Loucy (cell line): Measurements from ENCODE around the gene LMO7.

ENCODE experiments used
- H2AFZ ChIP-seq: fragments of 200-600 bp; sonication (generic); 2 replicates; pipeline ENCODE4 v1.6.0; 2016; ENCODE audit warnings: antibody characterized with exemption, mild to moderate bottlenecking, low read length, moderate library complexity
- H3F3A ChIP-seq: fragments of 200-600 bp; 2 replicates; pipeline ENCODE4 v1.6.0; 2016; ENCODE audit warnings: antibody characterized with exemption, low read depth, mild to moderate bottlenecking
- H3K27me3 ChIP-seq: fragments of 200-600 bp; sonication (generic); 2 replicates; pipeline ENCODE4 v1.6.1; 2014; ENCODE audit warnings: low read length, mild to moderate bottlenecking; ENCODE audit not compliant: insufficient read depth, poor library complexity, severe bottlenecking
- H3K36me3 ChIP-seq: fragments of 200-600 bp; sonication (generic); 2 replicates; pipeline ENCODE4 v1.6.1; 2016; ENCODE audit warnings: low read length; ENCODE audit not compliant: insufficient read depth
- H3K4me1 ChIP-seq: fragments of 200-600 bp; sonication (generic); 2 replicates; pipeline ENCODE4 v1.5.1; 2014; ENCODE audit warnings: low read length, mild to moderate bottlenecking; ENCODE audit not compliant: insufficient read depth, poor library complexity, severe bottlenecking
- H3K4me2 ChIP-seq: fragments of 200-600 bp; sonication (generic); 2 replicates; pipeline ENCODE4 v1.6.0; 2014; ENCODE audit warnings: antibody characterized with exemption, low read length, low read depth, mild to moderate bottlenecking; ENCODE audit not compliant: poor library complexity, severe bottlenecking
- H3K4me3 ChIP-seq: fragments of 200-600 bp; sonication (generic); 2 replicates; pipeline ENCODE4 v1.5.1; 2014; ENCODE audit warnings: low read length, mild to moderate bottlenecking, mixed read lengths; ENCODE audit not compliant: poor library complexity, severe bottlenecking
- H3K79me2 ChIP-seq: fragments of 200-600 bp; sonication (generic); 2 replicates; pipeline ENCODE4 v1.6.1; 2014; ENCODE audit warnings: low read length; ENCODE audit not compliant: insufficient read depth
- H3K9ac ChIP-seq: fragments of 200-600 bp; sonication (generic); 2 replicates; pipeline ENCODE4 v1.6.0; 2014; ENCODE audit warnings: mild to moderate bottlenecking, low read depth, low read length, moderate library complexity; ENCODE audit not compliant: poor library complexity, severe bottlenecking
- H3K9me2 ChIP-seq: fragments of 200-600 bp; sonication (generic); replicated peaks from 2 replicates; pipeline ENCODE4 v1.6.1; 2016; ENCODE audit warnings: low read depth, low read length, mixed read lengths
- H3K9me3 ChIP-seq: fragments of 200-600 bp; sonication (generic); 2 replicates; pipeline ENCODE4 v1.6.1; 2014; ENCODE audit warnings: mild to moderate bottlenecking, antibody characterized with exemption, low read length, low read depth; ENCODE audit not compliant: insufficient read depth
- H4K20me1 ChIP-seq: fragments of 200-600 bp; sonication (generic); 2 replicates; pipeline ENCODE4 v1.6.0; 2014; ENCODE audit warnings: antibody characterized with exemption, low read length, mild to moderate bottlenecking; ENCODE audit not compliant: insufficient read depth, poor library complexity, severe bottlenecking
- CTCF ChIP-seq: fragments of 200-600 bp; sonication (generic); conservative IDR thresholded peaks from 2 replicates; pipeline ENCODE4 v1.5.1; 2014; ENCODE audit warnings: mild to moderate bottlenecking, antibody characterized with exemption, low read length
- EZH2phosphoT487 ChIP-seq: fragments of 200-600 bp; IDR thresholded peaks from 2 replicates; pipeline ENCODE4 v1.6.1; 2018; ENCODE audit warnings: antibody characterized with exemption, mild to moderate bottlenecking, moderate library complexity, borderline replicate concordance

Gene LMO7

GRCh38 chr13:75600371-75600770 lies 35.8 kb upstream of the LMO7 start:
- no peaks in the 10 kb centered on the region for H4K20me1 ChIP-seq
- no peaks in the 10 kb centered on the region for H3K9me3 ChIP-seq
- H3K9ac ChIP-seq: no peak overlapping the region
- H3K9me2 ChIP-seq: no peaks in the 10 kb centered on the region
- H3K4me1 ChIP-seq: no peaks in the 10 kb centered on the region
- no peaks in the 10 kb centered on the region for H3K27me3 ChIP-seq
- H3K79me2 ChIP-seq: no peaks in the 10 kb centered on the region
- no peak overlapping the region for H3K4me2 ChIP-seq
- TF ChIP-seq EZH2phosphoT487 (no peak), CTCF (no peak)
- peaks cover 27% of the 10 kb centered on the region; the same call in 1 of the 2 replicates for H3K36me3 ChIP-seq
- no peak overlapping the region for H3K4me3 ChIP-seq
- no peaks in the 10 kb centered on the region for H3F3A ChIP-seq
- no peak overlapping the region for H2AFZ ChIP-seq

- no peaks in the 10 kb centered on the region for H3K27me3 ChIP-seq
- H4K20me1 ChIP-seq: no peaks in the 10 kb centered on the region
- H3K79me2 ChIP-seq: no peaks in the 10 kb centered on the region
- peaks cover 41% of the 10 kb centered on the region; the same call in 1 of the 2 replicates for H3K36me3 ChIP-seq
- no peak overlapping the region for H3K4me2 ChIP-seq
- no peak overlapping the region for H3K9ac ChIP-seq
- H3F3A ChIP-seq: no peaks in the 10 kb centered on the region
- no peaks in the 10 kb centered on the region for H3K9me3 ChIP-seq
- no peaks in the 10 kb centered on the region for H3K4me1 ChIP-seq
- no peaks in the 10 kb centered on the region for H3K9me2 ChIP-seq
- TF ChIP-seq CTCF (no peak), EZH2phosphoT487 (no peak)
- H3K4me3 ChIP-seq: no peak overlapping the region
- H2AFZ ChIP-seq: no peak overlapping the region
Observed at GRCh38 chr13:75603038-75603437, 33.1 kb upstream of the LMO7 start.

- Histone ChIP-seq H2AFZ (no peak overlapping the region), H3K9me2 (no peaks in the 10 kb centered on the region), H3K9me3 (no peaks in the 10 kb centered on the region), H3K9ac (no peak overlapping the region), H3K27me3 (no peaks in the 10 kb centered on the region), H3K4me2 (no peak overlapping the region), H3K79me2 (no peaks in the 10 kb centered on the region), H4K20me1 (no peaks in the 10 kb centered on the region), H3K36me3 (peaks cover 30% of the 10 kb centered on the region; the same call in 1 of the 2 replicates), H3F3A (no peaks in the 10 kb centered on the region), H3K4me3 (no peak overlapping the region), H3K4me1 (no peaks in the 10 kb centered on the region)
- TF ChIP-seq EZH2phosphoT487: no peak
- no peak for TF ChIP-seq CTCF
Observed at GRCh38 chr13:75607447-75607846, 28.7 kb upstream of the LMO7 start.
